HEK293T (cell line): ENCODE data around the gene NFYA.

ENCODE experiments used
- ARNT ChIP-seq: fragments of 450-650 bp; IDR thresholded peaks from 2 replicates; pipeline ENCODE4 v1.6.1; 2017; ENCODE audit warnings: mild to moderate bottlenecking
- BHLHE40 ChIP-seq: fragments of 450-650 bp; IDR thresholded peaks from 2 replicates; pipeline ENCODE4 v1.6.1; 2016; ENCODE audit warnings: mild to moderate bottlenecking, moderate library complexity, borderline replicate concordance
- FOXK2 ChIP-seq: fragments of 450-650 bp; IDR thresholded peaks from 2 replicates; pipeline ENCODE4 v1.6.1; 2016; ENCODE audit warnings: mild to moderate bottlenecking
- FOXM1 ChIP-seq: fragments of 450-650 bp; IDR thresholded peaks from 2 replicates; pipeline ENCODE4 v1.6.1; 2017; ENCODE audit warnings: mild to moderate bottlenecking, borderline replicate concordance
- L3MBTL2 ChIP-seq: fragments of 450-650 bp; conservative IDR thresholded peaks from 2 replicates; pipeline ENCODE4 v1.6.1; 2016; ENCODE audit warnings: mild to moderate bottlenecking
- LEF1 ChIP-seq: fragments of 450-650 bp; IDR thresholded peaks from 2 replicates; pipeline ENCODE4 v1.6.1; 2017; ENCODE audit warnings: mild to moderate bottlenecking, borderline replicate concordance
- NFRKB ChIP-seq: fragments of 450-650 bp; IDR thresholded peaks from 2 replicates; pipeline ENCODE4 v1.6.1; 2016; ENCODE audit warnings: mild to moderate bottlenecking, moderate library complexity
- PKNOX1 ChIP-seq: fragments of 450-650 bp; IDR thresholded peaks from 2 replicates; pipeline ENCODE4 v1.6.1; 2016
- SP1 ChIP-seq: fragments of 450-650 bp; IDR thresholded peaks from 2 replicates; pipeline ENCODE4 v1.6.1; 2017
- SUZ12 ChIP-seq: fragments of 450-650 bp; IDR thresholded peaks from 2 replicates; pipeline ENCODE4 v1.6.1; 2016; ENCODE audit warnings: mild to moderate bottlenecking
- TARDBP ChIP-seq: fragments of 450-650 bp; IDR thresholded peaks from 2 replicates; pipeline ENCODE4 v1.6.1; 2016
- ZNF384 ChIP-seq: fragments of 450-650 bp; IDR thresholded peaks from 2 replicates; pipeline ENCODE4 v1.6.1; 2016

- TF ChIP-seq ZNF384 (no peak), FOXK2 (no peak), SUZ12 (no peak), ARNT (no peak), TARDBP (no peak), SP1 (no peak), LEF1 (no peak), PKNOX1 (no peak), FOXM1 (no peak), L3MBTL2 (no peak), NFRKB (no peak), BHLHE40 (no peak)
Observed at GRCh38 chr6:41079080-41079479, 6.3 kb downstream of the NFYA start.
